ENCODE measurements around the gene GOLGA6D. TPM values are rescaled to one million over a fixed set of nuclear protein-coding genes. Genes with fewer than 3 reads are reported as not detected.
"Not testable (repeated sequence)": the region's sequence is repeated elsewhere in the genome, so short reads cannot be mapped to it uniquely, and the experiment has no call there.

GOLGA6D gene
- total RNA-seq, 4 donors from 2014 or later = not detected

- no peaks in the 10 kb centered on the region for H3K27me3 ChIP-seq
- H3K27ac ChIP-seq = no peak overlapping the region
- no peaks in the 10 kb centered on the region for H3K9me3 ChIP-seq
- DNase-seq (no peak), ATAC-seq (no peak)
- H3K36me3 ChIP-seq = no peaks in the 10 kb centered on the region
- H3K4me3 ChIP-seq = no peak overlapping the region
- in situ Hi-C loops (cut with MboI; ENCODE audit: low sequenced_read_pairs in 4 of 4) = no loop called here
- H3K4me1 ChIP-seq = peaks cover 4% of the 10 kb centered on the region in 2 donors
- TF ChIP-seq, protein P1, sequence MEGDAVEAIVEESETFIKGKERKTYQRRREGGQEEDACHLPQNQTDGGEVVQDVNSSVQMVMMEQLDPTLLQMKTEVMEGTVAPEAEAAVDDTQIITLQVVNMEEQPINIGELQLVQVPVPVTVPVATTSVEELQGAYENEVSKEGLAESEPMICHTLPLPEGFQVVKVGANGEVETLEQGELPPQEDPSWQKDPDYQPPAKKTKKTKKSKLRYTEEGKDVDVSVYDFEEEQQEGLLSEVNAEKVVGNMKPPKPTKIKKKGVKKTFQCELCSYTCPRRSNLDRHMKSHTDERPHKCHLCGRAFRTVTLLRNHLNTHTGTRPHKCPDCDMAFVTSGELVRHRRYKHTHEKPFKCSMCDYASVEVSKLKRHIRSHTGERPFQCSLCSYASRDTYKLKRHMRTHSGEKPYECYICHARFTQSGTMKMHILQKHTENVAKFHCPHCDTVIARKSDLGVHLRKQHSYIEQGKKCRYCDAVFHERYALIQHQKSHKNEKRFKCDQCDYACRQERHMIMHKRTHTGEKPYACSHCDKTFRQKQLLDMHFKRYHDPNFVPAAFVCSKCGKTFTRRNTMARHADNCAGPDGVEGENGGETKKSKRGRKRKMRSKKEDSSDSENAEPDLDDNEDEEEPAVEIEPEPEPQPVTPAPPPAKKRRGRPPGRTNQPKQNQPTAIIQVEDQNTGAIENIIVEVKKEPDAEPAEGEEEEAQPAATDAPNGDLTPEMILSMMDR (IDR thresholded peaks at IDR 0.05 in 4 of 5, conservative IDR thresholded peaks at IDR 0.05 in 1 of 5) = no peak
- TF ChIP-seq POLR2A (IDR thresholded peaks at IDR 0.05) = no peak
- intact Hi-C loops (cut with DNase I; ENCODE audit: low total_unique reads) = no loop called here
Measured at GRCh38 chr15:75342221-75342620, 59.6 kb downstream of the GOLGA6D start.

- DNase-seq; intact Hi-C loops (cut with DNase I; ENCODE audit: low total_unique reads); in situ Hi-C loops (cut with MboI; ENCODE audit: low sequenced_read_pairs in 4 of 4); H3K27ac ChIP-seq; H3K9me3 ChIP-seq; H3K36me3 ChIP-seq; H3K4me3 ChIP-seq; H3K27me3 ChIP-seq; ATAC-seq: not testable (repeated sequence)
- H3K4me1 ChIP-seq = peaks cover 7 to 12% of the 10 kb centered on the region in 2 donors
Measured at GRCh38 chr15:75343953-75344352, 61.3 kb downstream of the GOLGA6D start.

Other genes with a start within 250 kb of the GOLGA6D start
- 1 to 10 TPM; 1.6 to 3.8 (median 2.6) TPM for gene C15orf39, start 81.0 kb upstream of the GOLGA6D start, total RNA-seq
- under 1 TPM in 2 of 4 donors, not detected in 2; 0.17 to 0.41 TPM for gene GOLGA6C, start 24.5 kb upstream of the GOLGA6D start, total RNA-seq
- 10 to 100 TPM; 17.9 to 37.5 (median 28.2) TPM for gene COMMD4, start 53.2 kb downstream of the GOLGA6D start, total RNA-seq
- 10 to 100 TPM in 1 of 4 donors, 1 to 10 TPM in 3; 3.9 to 11.1 (median 5.1) TPM for gene NEIL1, start 64.2 kb downstream of the GOLGA6D start, total RNA-seq
- 100 to 1,000 TPM in 1 of 4 donors, 10 to 100 TPM in 3; 38.9 to 116 (median 62.8) TPM for gene MAN2C1, start 85.8 kb downstream of the GOLGA6D start, total RNA-seq
- gene SIN3A, start 168.9 kb downstream of the GOLGA6D start, total RNA-seq = 10 to 100 TPM; 16.1 to 25.3 (median 21.0) TPM